Astrocyte (in vitro differentiated cells and primary cell): ENCODE measurements around the gene APLP1.

Experiments used
- CTCF ChIP-seq: IDR thresholded peaks from 2 replicates; pipeline ENCODE4 v1.5.1; 2011; ENCODE audit warnings: low read depth, mild to moderate bottlenecking, inconsistent platforms, low read length, moderate library complexity; ENCODE audit not compliant: insufficient read depth
- EZH2 ChIP-seq: IDR thresholded peaks from 2 replicates; pipeline ENCODE4 v1.6.1; 2012; ENCODE audit warnings: mild to moderate bottlenecking, low read length, inconsistent platforms; ENCODE audit not compliant: insufficient read depth

- no peak for TF ChIP-seq EZH2
- no peak for TF ChIP-seq CTCF
Measured at GRCh38 chr19:35868823-35869326, 501 bp downstream of the APLP1 start.
